ENCODE measurements around the gene RARA. TPM values are rescaled to one million over a fixed set of nuclear protein-coding genes. Genes with fewer than 3 reads are reported as not detected.

The RARA gene
- total RNA-seq, 4 donors from 2014 or later: 26.2 to 53.5 (median 52.2) TPM

DNA sequence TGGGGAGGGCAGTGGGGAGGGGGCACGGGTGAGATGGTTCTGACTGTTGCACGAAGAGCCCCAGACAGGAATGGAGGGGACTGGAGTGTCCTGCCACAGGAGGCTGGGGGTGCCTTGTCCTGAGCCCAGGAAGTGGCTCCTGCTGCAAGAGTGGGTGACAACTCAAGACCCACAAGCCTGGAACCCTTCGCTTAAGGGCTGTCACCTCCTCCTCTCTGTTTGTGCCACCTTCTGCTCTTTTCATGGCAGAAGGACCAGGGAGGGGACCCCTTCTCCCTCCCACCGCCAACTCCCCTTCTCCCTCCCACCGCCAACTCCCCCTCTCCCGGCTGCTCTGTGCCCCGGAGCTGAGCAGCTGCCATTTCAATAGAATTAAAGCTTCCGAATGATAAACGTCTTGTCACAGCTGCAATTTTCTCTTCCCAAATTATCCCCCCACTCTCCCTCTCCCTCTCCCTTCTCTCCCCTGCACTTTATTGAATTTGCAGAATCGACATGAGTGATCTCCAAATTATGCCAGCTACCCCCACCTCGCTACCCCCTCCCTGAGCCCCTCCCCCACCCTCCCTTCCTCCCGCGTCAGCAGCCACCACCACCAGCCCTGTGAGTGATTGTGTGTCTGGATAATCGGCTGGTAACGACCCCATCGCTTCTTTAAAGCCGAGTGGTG, 41.8 kb downstream of the RARA start:
- peaks cover 20 to 73% (median 73%) of the 10 kb centered on the region in 4 donors for H3K36me3 ChIP-seq
- DNase-seq (ENCODE audit: extremely low spot score): no peak
- H3K9me3 ChIP-seq: no peaks in the 10 kb centered on the region
- no peak for TF ChIP-seq EP300 (IDR thresholded peaks at IDR 0.05)
- no peak for TF ChIP-seq POLR2AphosphoS5 (IDR thresholded peaks at IDR 0.05)
- no peak for TF ChIP-seq POLR2A (IDR thresholded peaks at IDR 0.05; ENCODE audit: low read depth)
- TF ChIP-seq, protein P1, sequence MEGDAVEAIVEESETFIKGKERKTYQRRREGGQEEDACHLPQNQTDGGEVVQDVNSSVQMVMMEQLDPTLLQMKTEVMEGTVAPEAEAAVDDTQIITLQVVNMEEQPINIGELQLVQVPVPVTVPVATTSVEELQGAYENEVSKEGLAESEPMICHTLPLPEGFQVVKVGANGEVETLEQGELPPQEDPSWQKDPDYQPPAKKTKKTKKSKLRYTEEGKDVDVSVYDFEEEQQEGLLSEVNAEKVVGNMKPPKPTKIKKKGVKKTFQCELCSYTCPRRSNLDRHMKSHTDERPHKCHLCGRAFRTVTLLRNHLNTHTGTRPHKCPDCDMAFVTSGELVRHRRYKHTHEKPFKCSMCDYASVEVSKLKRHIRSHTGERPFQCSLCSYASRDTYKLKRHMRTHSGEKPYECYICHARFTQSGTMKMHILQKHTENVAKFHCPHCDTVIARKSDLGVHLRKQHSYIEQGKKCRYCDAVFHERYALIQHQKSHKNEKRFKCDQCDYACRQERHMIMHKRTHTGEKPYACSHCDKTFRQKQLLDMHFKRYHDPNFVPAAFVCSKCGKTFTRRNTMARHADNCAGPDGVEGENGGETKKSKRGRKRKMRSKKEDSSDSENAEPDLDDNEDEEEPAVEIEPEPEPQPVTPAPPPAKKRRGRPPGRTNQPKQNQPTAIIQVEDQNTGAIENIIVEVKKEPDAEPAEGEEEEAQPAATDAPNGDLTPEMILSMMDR (IDR thresholded peaks at IDR 0.05): no peak
- peak overlapping the region; percentile 44 to 98 (median 96) for H3K27ac ChIP-seq (replicated peaks in 1 of 4)
- peaks cover 72 to 94% (median 90%) of the 10 kb centered on the region in 4 donors for H3K4me1 ChIP-seq
- 64% methylated on average over 17 of the region's 17 CpGs for WGBS
- intact Hi-C loops (cut with DNase I): no loop called here
- no peak overlapping the region for H3K4me3 ChIP-seq
- no peaks in the 10 kb centered on the region for H3K27me3 ChIP-seq

DNA sequence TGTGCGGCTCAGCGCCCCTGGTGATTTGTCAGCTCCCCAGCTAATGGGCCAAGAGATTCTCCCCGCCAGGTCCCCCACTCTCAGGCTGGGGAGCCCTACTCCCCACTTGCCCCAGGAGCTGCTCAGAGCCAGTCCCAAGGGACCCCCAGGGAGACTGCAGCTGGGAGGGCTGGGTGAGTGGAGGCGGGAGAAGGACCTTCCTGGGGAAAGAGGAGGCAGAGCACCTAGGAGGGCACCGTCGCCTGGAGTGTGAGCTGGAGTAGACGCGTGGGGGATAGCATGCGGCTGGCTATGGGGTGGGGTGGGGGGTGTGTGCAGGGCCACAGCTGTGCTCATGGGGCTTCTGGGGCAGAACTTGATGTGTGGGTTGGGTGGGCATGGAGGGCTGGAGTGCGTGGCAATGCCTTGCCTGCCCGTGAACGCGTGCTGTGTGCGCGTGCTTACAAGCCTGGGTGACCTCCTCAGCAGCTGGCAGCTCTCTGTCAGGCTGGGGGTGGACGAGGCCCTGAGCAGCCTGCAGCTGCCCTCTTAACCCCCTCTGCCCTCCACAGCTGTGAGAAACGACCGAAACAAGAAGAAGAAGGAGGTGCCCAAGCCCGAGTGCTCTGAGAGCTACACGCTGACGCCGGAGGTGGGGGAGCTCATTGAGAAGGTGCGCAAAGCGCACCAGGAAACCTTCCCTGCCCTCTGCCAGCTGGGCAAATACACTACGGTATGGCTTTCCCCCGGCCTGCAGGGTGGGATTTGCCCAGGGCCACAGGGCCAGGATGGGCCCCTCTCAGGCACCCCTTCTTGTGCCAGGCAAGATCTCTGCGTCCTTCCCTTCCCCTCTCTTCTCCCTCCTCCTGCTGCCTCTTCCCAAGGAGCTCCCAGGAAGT, 42.6 kb downstream of the RARA start:
- Histone ChIP-seq H3K27ac (replicated peaks in 1 of 4) (peak overlapping the region; percentile 44 to 98 (median 96)), H3K36me3 (peaks cover 26 to 81% (median 79%) of the 10 kb centered on the region in 4 donors), H3K4me3 (no peak overlapping the region), H3K4me1 (peaks cover 64 to 92% (median 89%) of the 10 kb centered on the region in 4 donors), H3K27me3 (no peaks in the 10 kb centered on the region), H3K9me3 (no peaks in the 10 kb centered on the region)
- TF ChIP-seq POLR2A (IDR thresholded peaks at IDR 0.05; ENCODE audit: low read depth) (no peak), EP300 (IDR thresholded peaks at IDR 0.05) (no peak), POLR2AphosphoS5 (IDR thresholded peaks at IDR 0.05) (no peak)
- TF ChIP-seq, protein P1 (IDR thresholded peaks at IDR 0.05): no peak
- intact Hi-C loops (cut with DNase I): no loop called here
- WGBS: 84% methylated on average over 21 of the region's 27 CpGs
- no peak for DNase-seq (ENCODE audit: extremely low spot score)

DNA sequence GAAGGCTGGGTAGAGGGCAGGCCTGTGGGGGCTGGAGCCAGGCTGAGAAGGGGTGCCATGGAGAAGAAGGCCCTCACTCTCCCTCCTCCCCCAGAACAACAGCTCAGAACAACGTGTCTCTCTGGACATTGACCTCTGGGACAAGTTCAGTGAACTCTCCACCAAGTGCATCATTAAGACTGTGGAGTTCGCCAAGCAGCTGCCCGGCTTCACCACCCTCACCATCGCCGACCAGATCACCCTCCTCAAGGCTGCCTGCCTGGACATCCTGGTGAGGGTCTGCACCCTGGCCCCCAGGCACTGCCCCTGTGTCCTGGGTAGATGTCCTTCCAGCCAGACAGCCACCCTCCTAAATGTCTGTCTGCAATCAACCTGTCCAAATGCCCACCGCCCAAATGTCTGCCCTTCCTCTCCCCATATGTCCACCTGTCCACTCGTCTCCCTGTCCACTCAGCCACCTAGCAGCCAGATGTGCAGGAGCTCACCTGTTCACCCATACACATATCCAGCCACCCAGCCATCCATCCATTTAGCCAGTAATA, 43.3 kb downstream of the RARA start:
- no peak for DNase-seq (ENCODE audit: extremely low spot score)
- no peaks in the 10 kb centered on the region for H3K27me3 ChIP-seq
- whole genome bisulfite sequencing: 58% methylated on average over 3 of the region's 7 CpGs
- H3K4me1 ChIP-seq: peaks cover 57 to 89% (median 83%) of the 10 kb centered on the region in 4 donors
- no peaks in the 10 kb centered on the region for H3K9me3 ChIP-seq
- peak overlapping the region in 2 of 4 donors; percentile 96 to 98 for H3K27ac ChIP-seq (replicated peaks in 1 of 4)
- no peak for TF ChIP-seq POLR2AphosphoS5 (IDR thresholded peaks at IDR 0.05)
- TF ChIP-seq EP300 (IDR thresholded peaks at IDR 0.05): no peak
- TF ChIP-seq, protein P1 (IDR thresholded peaks at IDR 0.05): no peak
- no peak for TF ChIP-seq POLR2A (IDR thresholded peaks at IDR 0.05; ENCODE audit: low read depth)
- no peak overlapping the region for H3K4me3 ChIP-seq
- intact Hi-C loops (cut with DNase I): no loop called here
- peaks cover 26 to 81% (median 79%) of the 10 kb centered on the region in 4 donors for H3K36me3 ChIP-seq

DNA sequence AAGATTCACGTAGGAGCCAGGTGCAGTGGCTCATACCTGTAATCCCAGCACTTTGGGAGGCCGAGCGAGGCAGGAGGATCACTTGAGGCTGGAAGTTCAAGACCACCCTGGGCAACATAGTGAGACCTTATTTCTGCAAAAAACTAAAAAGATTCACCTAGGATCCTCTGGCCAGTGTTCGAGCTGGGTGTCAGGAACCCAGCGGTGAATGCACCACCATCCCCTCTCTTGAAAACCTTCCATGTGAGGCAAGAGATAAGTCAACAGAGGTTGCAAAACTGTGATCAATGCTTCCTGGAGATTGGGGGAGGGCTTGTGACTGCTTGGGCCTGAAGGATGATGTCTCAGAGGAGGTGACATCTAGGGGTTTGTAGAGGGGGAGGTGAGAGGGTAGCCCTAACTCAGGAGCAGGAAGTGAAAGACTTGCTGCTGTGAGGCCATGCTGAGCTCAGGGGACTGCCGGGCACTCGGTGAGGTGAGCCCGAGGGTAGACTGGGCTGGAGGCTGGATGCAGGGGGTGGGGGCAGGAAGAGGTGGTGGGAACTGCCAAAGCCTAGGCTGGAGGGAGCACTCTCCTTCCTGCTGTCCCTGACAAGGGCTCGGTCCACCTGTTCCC, 43.9 kb downstream of the RARA start:
- H3K27ac ChIP-seq (replicated peaks in 1 of 4): no peak overlapping the region
- H3K4me1 ChIP-seq: peaks cover 51 to 89% (median 80%) of the 10 kb centered on the region in 4 donors
- H3K27me3 ChIP-seq: no peaks in the 10 kb centered on the region
- no peak overlapping the region for H3K4me3 ChIP-seq
- peaks cover 26 to 81% (median 79%) of the 10 kb centered on the region in 4 donors for H3K36me3 ChIP-seq
- no peaks in the 10 kb centered on the region for H3K9me3 ChIP-seq
- DNase-seq (ENCODE audit: extremely low spot score): no peak
- no peak for TF ChIP-seq POLR2AphosphoS5 (IDR thresholded peaks at IDR 0.05)
- TF ChIP-seq POLR2A (IDR thresholded peaks at IDR 0.05; ENCODE audit: low read depth): no peak
- no peak for TF ChIP-seq EP300 (IDR thresholded peaks at IDR 0.05)
- TF ChIP-seq, protein P1 (IDR thresholded peaks at IDR 0.05): no peak
- 81% methylated on average over 9 of the region's 9 CpGs for WGBS
- intact Hi-C loops (cut with DNase I): no loop called here
